Ovary (tissue), 3 donors: Measurements from ENCODE around the gene MAPK1.
"Not testable (repeated sequence)": the region's sequence is repeated elsewhere in the genome, so short reads cannot be mapped to it uniquely, and the experiment has no call there.

ENCODE experiments used
- CTCF ChIP-seq, 3 donors: fragments of 450-650 bp in 2 of 3; fragments of 200-600 bp in 1 of 3; IDR thresholded peaks; one replicate each; pipeline versions ENCODE4 v1.5.1 to v1.8.0; 2016 to 2022; ENCODE audit warnings: antibody characterized with exemption in 3 of 3, mild to moderate bottlenecking in 1 of 3
- EP300 ChIP-seq: sonication (generic); formaldehyde crosslinking; IDR thresholded peaks from one replicate; pipeline ENCODE4 v1.6.1; 2017; ENCODE audit warnings: antibody characterized with exemption
- donor health status: DM: no; HTN: no; CAD: no.

DNA sequence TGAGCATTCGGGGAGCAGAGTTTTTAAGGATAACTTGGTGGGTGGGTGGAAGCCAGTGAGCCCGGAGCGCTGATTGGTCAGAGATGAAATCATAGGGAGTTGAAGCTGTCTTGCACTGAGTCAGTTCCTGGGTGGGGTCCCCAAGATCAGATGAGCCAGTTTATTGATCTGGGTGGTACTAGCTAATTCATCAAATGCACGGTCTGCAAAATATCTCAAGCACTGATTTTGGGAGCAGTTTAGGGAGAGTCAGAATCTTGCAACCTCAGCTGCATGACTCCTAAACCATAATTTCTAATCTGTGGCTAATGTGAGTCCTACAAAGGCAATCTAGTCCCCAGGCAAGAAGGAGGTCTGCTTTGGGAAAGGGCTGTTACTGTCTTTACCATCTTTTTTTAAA lies 42.9 kb upstream of the MAPK1 start:
- TF ChIP-seq EP300; CTCF (IDR thresholded peaks at IDR 0.05): not testable (repeated sequence)
